RWPE2 (cell line): ENCODE measurements around the gene ADAM23.

Source experiments
- ATAC-seq: fragments of 200-7000 bp; cut with Tn5 transposase; 3 replicates; pipeline ENCODE4 v1.9.1; 2021; ENCODE audit warnings: low read depth
- DNase-seq: peaks from one replicate; pipeline ENCODE4 v3.0.0-alpha.2; 2020; ENCODE audit warnings: low spot score
- H3K27ac ChIP-seq: fragments of 450-650 bp; 2 replicates; pipeline ENCODE4 v1.5.1; 2017; ENCODE audit warnings: mild to moderate bottlenecking; ENCODE audit not compliant: poor library complexity, severe bottlenecking
- H3K27me3 ChIP-seq: fragments of 250-450 bp; sonication (Bioruptor Pico); 2 replicates; pipeline ENCODE4 v1.5.1; 2021; ENCODE audit warnings: mild to moderate bottlenecking, moderate library complexity; ENCODE audit not compliant: insufficient read depth, poor library complexity, severe bottlenecking
- H3K36me3 ChIP-seq: fragments of 250-450 bp; sonication (Bioruptor Pico); 2 replicates; pipeline ENCODE4 v1.5.1; 2020; ENCODE audit warnings: low read depth, mild to moderate bottlenecking, moderate library complexity
- H3K4me1 ChIP-seq: fragments of 250-450 bp; sonication (Bioruptor Pico); 2 replicates; pipeline ENCODE4 v1.5.1; 2021; ENCODE audit warnings: mild to moderate bottlenecking, moderate library complexity; ENCODE audit not compliant: insufficient read depth, poor library complexity, severe bottlenecking
- H3K4me3 ChIP-seq: fragments of 250-450 bp; sonication (Bioruptor Pico); 2 replicates; pipeline ENCODE4 v1.5.1; 2021; ENCODE audit warnings: mild to moderate bottlenecking, moderate library complexity; ENCODE audit not compliant: severe bottlenecking
- H3K9me3 ChIP-seq: fragments of 250-450 bp; sonication (Bioruptor Pico); 2 replicates; pipeline ENCODE4 v1.5.1; 2021; ENCODE audit warnings: mild to moderate bottlenecking, moderate library complexity; ENCODE audit not compliant: severe bottlenecking
- CTCF ChIP-seq: fragments of 450-650 bp; IDR thresholded peaks from one replicate; pipeline ENCODE4 v1.5.1; 2017; ENCODE audit warnings: mild to moderate bottlenecking, moderate library complexity; ENCODE audit not compliant: poor library complexity, severe bottlenecking

ADAM23 gene

DNA sequence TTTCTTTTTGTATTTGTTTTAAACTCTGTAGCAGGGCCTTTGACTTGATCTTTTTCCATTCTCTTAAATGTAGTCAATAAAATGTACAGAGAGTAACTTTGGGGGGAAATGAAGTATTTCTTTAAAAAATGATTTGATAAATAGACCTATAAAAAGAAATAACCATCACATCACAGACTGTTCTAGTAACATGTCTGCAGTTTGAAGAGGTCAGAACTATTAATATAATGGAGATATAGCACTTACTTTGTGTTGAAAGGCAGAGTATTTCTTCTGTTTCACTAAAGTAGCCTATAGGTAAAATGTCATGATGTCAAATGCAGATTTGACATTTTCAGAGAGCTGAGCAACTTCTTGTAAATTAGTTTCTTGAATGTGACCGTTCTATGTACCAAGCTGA lies 143.3 kb downstream of the ADAM23 start:
- no peak overlapping the region for H3K27ac ChIP-seq
- DNase-seq (no peak), ATAC-seq (no peak)
- no peaks in the 10 kb centered on the region for H3K36me3 ChIP-seq
- peaks cover 6% of the 10 kb centered on the region for H3K4me1 ChIP-seq
- no peaks in the 10 kb centered on the region for H3K9me3 ChIP-seq
- no peak overlapping the region for H3K4me3 ChIP-seq
- no peaks in the 10 kb centered on the region for H3K27me3 ChIP-seq
- TF ChIP-seq CTCF, result no peak

DNA sequence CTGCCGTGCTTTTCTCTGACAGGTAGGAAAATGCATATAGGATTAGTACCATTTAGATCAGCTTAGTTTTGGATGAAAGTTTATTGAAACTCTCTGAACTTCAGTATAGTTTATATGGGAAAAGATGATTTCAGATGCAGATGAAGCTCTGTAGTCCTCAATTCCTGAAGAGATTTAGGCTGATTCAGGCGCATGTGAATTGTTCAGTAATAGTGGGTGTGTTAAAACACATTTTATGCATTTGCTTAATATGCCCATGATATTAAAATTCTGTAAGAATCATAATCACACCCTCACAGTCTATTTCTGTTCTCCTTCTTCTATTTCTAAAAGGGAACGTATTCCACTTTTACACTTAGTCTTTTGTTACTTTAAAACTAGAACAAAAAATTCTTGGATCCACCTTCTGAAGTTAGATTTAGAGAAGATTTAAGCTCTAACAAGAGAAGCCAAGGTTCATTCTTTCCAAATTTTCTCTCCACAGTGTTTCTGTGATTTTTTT lies 154.4 kb downstream of the ADAM23 start:
- Histone ChIP-seq H3K36me3 (no peaks in the 10 kb centered on the region), H3K4me3 (no peak overlapping the region), H3K4me1 (no peaks in the 10 kb centered on the region), H3K9me3 (no peaks in the 10 kb centered on the region), H3K27ac (no peak overlapping the region), H3K27me3 (peaks cover 2% of the 10 kb centered on the region)
- no peak for DNase-seq
- ATAC-seq, result no peak
- TF ChIP-seq CTCF, result no peak

GRCh38 chr2:206603243-206603642 lies 159.9 kb downstream of the ADAM23 start:
- Histone ChIP-seq H3K9me3 (no peaks in the 10 kb centered on the region), H3K27ac (no peak overlapping the region), H3K4me3 (no peak overlapping the region), H3K27me3 (peaks cover 3% of the 10 kb centered on the region), H3K4me1 (no peaks in the 10 kb centered on the region), H3K36me3 (no peaks in the 10 kb centered on the region)
- ATAC-seq, result no peak
- DNase-seq, result no peak
- no peak for TF ChIP-seq CTCF

- DNase-seq, result no peak
- H3K27ac ChIP-seq, result no peak overlapping the region
- no peaks in the 10 kb centered on the region for H3K27me3 ChIP-seq
- no peaks in the 10 kb centered on the region for H3K9me3 ChIP-seq
- H3K4me3 ChIP-seq, result no peak overlapping the region
- no peak for ATAC-seq
- TF ChIP-seq CTCF, result no peak
- H3K4me1 ChIP-seq, result no peaks in the 10 kb centered on the region
- H3K36me3 ChIP-seq, result no peaks in the 10 kb centered on the region
Measured at GRCh38 chr2:206610451-206610850, 167.1 kb downstream of the ADAM23 start.

DNA sequence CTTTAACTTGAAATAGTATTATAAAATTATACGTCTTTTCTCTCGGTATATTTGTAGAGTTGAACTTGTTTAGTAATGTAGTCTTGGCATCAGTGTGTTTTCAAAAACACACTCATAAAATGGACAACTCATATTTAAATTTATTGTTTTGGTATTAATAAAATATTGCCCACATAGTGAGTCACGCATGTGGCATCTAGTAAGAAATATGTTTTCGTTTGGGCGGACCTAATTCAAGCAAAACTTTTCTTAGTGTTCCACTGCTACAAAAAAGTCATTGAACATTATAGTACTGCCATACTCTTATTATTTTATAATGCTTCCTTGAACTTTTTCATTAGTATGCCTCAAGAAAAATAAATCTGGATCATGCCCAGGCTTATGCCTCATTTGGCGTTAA lies 167.9 kb downstream of the ADAM23 start:
- TF ChIP-seq CTCF, result no peak

More for the DNA sequence above, 167.9 kb downstream of the ADAM23 start:
- DNase-seq (no peak), ATAC-seq (no peak)
- Histone ChIP-seq H3K36me3 (no peaks in the 10 kb centered on the region), H3K9me3 (no peaks in the 10 kb centered on the region), H3K4me1 (no peaks in the 10 kb centered on the region), H3K27ac (no peak overlapping the region), H3K27me3 (no peaks in the 10 kb centered on the region), H3K4me3 (no peak overlapping the region)
